Posterior cingulate gyrus (tissue), 11 donors: ENCODE measurements around the gene CACNB1.

Source experiments
- DNase-seq, 10 donors: peaks; one replicate each; pipeline versions ENCODE4 v3.0.0 to v3.0.0-alpha.2; 2020 to 2021; ENCODE audit warnings: mixed read lengths in 3 of 10
- intact Hi-C: fragments of 100-400 bp; cut with DNase I; formaldehyde crosslinking; loops from one replicate; pipeline ENCODE4 v1.15.1; 2023

CACNB1 gene

DNA sequence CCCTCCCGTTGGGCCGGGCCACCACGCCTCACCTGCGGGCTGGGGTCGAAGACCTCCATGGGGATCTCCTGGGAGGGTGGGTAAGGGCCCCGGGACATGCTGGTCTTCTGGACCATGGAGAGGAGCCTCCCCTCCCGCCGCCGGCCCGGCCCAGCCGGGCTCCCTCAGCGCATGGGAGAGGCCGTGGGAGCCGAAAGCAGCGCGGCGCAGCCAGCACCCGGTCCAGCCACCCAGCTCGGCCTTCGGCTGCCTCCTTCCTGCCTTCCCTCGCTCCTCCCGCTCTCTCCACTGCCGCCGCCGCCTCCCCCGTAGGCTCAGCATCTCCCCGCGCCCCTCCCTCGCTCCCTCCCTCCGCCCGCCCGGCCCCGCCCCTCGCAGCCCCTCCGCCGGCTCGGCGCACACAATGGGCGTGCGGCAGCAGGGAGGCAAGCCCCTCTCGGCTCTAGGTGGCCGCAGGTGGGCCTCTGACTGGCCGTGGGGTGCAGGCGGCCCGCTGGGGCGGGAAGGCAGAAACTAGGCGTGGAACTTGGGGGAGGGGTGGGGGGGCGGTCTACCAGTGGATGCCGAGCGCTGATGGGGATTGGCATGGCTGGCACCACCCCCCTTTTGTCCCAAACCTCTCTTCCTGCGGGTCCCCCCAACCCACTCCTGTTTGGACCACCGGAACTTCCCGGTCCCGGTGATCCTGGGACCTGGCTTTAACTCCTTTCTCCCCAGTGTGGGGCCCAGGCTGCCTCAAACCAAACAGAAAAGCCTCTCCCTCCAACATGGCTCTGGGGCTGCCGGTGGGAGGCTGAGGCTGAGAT lies at the start of gene CACNB1:
Gene CACNB1 (minus strand): TSS at position 290 of the 806 bp plus-strand sequence. CDS start 174 bp downstream, at position 116.
- intact Hi-C loops, result loop anchor here (5.0 kb wide), 1 partner anchor 45 kb away; the partner anchor contains the start of gene PLXDC1
- DNase-seq, result peak; percentile 60 to 97 (median 79)

DNA sequence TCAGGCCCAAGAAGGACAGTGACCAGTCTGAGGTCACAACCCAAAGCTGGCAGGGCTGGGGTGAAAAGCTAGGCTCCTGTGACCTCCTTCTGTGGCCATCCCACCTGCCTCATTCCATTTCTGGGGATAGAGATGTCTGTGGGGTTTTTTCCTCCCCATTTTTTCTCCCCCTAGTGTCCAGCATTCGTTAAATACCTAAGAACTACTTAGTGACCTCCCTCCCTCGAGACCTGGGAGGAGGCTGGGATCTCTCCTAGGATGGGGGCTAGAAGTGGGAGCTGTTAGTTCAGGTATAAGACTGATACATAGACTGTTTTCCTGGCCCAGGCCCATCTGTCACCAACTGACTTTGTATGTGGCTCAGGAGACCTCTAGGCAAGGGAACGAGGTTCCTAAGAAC lies 48.8 kb upstream of the CACNB1 start:
- no peak for DNase-seq
- intact Hi-C loops, result no loop called here

DNA sequence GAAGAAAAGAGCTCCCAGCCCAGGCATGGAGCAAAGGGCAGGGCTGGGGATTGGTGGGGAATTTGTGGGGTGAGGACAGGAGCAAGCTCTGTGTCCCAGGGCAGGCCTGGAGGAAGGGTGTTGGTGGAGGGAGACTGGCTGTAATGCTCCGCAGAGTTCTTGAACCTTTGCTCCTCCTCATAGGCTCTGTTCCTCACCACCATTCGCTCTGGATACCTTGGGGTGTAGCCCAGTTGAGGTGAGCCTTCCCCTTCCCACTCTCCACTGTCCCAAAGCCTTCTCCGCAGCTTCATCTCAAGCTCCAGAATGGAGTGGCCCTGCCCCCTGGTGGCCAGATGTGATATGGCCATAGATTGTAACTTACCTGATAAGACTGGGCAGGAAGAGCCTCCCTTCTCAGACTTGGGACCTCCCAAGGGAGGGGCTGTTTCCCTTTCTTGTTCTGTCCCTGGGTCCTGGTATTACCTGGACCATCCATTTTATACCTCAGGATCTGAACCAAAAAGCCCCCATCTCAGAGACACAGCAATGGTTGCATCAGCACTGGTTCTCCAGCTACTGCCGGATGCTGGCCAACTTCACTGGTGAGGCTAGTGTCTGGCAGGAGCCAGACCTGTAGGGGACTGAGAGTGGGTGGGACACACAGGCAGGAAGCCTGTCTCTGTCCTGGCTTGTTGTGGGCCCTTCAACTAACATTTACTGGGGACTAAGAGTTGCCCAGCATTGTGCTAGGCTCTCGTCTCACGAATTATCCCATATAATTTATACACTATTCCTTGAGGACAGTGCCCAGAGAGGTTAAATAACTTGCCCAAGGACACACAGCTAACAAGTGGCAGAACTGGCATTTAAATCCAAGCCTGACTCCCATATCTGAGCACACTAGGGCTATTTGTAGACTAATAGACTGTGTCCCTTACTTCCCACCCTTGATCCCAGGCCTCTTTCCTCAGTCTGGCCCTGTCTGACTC lies 47.4 kb upstream of the CACNB1 start:
- peak; percentile 76 to 98 (median 90) for DNase-seq
- intact Hi-C loops, result loop anchor here (5.0 kb wide), 1 partner anchor 38 kb away; no protein-coding TSS in a partner anchor

DNA sequence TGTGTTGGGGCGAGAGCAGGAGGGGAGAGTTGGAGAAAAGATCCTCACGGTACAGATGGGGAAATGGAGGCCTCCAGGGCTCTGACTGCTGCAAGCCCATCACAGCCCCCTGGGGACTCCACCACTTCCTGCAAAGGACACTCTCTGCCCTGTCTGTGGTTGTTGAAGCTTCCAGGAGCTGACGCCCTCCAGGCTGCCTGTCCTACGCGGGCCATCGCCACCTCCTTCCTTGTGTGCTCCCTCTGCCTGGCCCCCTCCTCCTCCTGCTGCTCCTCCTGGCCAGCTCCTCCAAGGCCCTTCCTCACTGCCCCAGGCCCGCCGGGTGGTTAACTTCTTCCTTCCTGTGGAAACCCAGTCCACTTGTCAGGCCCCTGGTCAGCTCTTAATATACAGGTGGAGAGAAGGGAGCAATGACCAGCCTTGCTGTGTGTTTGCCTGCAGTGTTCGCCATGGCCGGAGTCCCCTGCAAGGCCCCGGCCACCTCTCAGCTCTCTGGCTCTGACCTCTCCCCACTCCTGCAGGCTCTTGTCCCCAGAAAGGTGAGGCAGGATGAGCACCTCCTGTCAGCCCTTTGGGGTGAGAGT lies 46.6 kb upstream of the CACNB1 start:
- DNase-seq, result peak in 1 of 10 donors; percentile 76
- intact Hi-C loops, result loop anchor here (5.0 kb wide), 1 partner anchor 37 kb away; no protein-coding TSS in a partner anchor

DNA sequence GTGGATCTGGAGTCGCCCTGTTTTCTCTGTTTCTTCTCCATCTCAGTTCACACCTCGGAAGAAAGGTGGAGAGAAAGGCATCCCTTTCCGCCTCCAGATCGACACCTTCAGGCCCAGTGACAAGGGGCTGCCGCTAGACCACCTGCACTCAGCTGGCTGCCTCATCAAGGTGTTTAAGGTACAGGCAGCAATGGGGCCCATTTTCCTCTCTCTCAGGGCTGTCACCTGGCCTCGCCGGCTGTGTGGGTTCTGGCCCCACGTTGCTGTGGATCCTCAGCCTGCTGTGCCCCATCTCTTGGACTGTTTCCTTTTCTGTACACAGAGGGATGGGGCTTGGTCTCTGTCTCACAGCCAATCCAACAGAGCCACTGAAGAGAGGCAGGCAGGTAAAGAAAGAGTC lies 45.7 kb upstream of the CACNB1 start:
- DNase-seq, result peak in 2 of 10 donors; percentile 66 to 76
- intact Hi-C loops, result loop anchor here (5.0 kb wide), 1 partner anchor 36 kb away; no protein-coding TSS in a partner anchor

DNA sequence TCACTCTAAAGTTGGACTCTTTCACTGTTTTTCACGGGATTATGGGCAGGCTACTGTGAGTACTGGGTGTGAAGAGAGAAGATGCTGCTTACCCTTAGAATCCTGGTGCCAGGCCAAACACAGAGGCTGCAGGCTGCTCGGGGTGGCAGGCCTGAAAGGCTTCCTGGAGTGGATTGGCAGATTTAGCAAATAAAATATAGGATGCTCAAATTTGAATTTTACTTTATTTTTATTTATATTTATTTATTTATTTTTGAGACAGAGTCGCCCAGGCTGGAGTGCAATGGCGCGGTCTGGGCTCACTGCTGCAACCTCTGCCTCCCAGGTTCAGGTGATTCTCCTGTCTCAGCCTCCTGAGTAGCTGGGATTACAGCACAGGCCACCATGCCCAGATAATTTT lies 43.2 kb upstream of the CACNB1 start:
- DNase-seq, result no peak
- intact Hi-C loops, result loop anchor here (5.0 kb wide), 1 partner anchor 33 kb away; no protein-coding TSS in a partner anchor

DNA sequence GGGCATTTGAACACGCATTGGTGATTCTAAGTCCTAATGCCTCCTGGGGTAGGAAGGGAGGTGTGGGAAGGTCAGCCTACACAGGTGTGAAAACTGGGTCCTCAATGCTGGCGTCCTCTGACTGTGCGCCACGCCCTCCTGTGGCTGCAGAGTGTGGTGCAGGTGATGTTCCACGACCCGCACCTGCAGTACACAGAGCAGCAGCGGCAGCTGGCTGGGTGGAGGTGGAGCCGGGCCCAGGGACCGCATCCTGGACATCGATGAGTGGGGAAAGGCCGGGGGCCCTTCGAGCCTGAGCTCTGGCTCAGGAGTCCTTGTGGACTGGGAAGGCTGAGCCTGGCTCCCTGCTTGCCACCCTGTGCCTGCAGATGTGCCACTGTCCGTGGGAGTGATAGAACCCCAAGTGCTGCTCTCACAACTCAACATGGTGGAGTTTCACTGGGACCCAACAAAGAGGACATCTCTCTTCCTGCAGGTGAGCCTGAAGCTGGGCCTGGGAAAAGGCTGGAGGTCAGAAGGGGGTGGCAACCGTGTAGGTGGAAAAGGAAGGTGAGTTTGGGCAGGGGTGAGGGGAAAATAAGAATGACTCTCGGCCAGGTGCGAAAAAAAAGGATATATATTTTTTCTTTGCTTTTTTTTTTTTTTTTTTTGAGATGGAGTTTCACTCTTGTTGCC lies 42.3 kb upstream of the CACNB1 start:
- intact Hi-C loops, result loop anchor here (5.0 kb wide), 1 partner anchor 32 kb away; no protein-coding TSS in a partner anchor
- peak in 4 of 10 donors; percentile 34 to 92 (median 63) for DNase-seq

DNA sequence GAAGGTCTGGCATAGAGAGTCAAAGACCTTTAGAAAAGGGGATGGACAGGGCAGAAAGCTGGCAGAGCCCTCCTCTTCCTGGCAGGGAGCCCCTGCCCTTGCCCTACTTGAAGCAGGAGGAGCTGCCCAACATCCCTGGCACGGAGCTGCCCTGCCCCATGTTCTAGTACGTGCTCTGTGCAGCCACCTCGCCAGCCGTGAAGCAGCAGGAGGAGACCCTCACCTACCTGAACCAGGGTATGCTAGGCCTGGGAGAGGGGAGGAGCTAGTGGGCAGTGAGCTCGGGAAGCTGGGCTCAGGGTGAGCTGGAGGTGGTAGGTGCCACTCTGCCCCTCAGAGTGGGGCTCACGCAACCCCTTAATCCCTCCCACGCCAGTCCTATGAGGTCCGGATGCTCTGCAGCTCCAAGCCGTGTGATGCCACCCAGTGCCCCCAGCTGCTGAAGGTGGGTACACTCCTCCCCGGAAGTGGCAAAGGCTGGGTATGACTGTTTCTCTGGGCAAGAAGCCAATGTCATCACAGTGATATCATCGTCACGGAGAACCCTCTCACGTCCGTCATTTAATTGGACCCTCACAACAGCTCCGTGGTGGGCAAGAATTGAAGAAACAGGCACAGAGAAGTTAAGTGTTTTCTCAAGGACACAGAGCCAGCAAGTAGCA lies 41.0 kb upstream of the CACNB1 start:
- intact Hi-C loops, result no loop called here
- DNase-seq, result peak in 2 of 10 donors; percentile 66 to 75

DNA sequence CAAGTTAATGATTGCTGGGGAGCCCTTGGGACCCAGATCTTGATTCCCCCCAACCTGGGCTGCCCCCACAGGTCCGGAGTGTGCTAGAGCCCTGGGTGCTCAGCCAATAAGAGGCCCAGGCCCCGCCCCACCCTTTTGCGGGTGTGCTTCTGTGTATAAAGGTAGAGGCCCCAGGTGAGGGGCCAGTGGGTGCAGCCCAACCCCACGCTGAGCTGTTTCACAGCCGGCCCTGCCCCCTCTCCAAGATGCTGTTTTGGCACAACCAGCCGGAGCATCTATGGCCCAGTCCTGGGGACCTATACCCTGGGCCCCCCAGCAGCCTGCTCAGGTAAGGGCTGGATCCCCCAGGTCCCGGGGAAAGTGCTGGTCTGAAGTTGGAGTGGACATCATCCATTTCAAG lies 40.1 kb upstream of the CACNB1 start:
- peak in 1 of 10 donors; percentile 30 for DNase-seq
- intact Hi-C loops, result no loop called here

DNA sequence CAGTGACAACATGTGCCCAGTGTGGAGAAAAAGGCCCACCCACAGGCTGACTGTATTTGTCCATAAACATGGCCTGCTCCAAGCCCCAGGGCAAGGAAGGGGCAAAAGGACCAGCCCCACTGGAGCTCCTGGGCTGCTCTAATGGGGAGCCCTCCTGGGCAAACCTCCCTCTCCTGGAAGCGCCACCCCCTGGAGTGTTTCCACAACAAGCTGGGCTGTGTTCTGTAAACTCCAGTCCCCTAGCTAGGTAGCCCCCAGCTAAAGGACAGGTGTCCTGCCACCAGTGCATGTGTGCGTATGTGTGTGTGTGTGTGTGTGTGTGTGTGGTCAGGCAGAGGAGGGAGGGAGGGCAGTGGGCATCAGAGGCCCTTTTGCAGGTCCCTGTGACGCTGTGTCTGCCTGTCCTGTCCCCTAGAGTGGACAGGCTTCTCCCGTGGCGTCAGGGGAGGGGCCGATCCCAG lies 39.5 kb upstream of the CACNB1 start:
- intact Hi-C loops, result no loop called here
- DNase-seq, result peak in 1 of 10 donors; percentile 44

DNA sequence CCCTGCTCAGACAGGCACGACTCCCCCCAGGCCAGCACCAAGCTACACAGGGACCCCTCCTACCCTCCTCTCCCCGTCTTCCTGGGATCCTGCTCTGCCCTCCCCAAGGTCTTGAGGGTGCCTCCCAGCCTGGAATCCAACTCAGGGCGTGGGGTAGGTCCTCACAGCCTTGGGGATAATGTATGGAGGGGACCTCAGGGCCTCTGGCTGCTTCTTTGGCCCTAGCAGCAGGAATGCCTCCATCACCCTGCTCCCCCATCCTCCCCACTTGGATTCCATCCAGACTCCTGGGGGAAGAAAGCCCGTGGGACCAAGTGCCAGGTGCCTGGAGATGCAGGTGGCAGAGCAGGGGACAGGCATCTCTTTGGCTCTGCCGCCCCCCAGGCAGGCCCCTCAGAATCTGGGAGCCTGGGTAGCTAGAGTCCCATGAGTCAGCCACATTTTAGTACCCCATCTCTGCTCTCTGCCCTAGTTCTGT lies 39.0 kb upstream of the CACNB1 start:
- intact Hi-C loops, result no loop called here
- peak in 2 of 10 donors; percentile 33 to 36 for DNase-seq

DNA sequence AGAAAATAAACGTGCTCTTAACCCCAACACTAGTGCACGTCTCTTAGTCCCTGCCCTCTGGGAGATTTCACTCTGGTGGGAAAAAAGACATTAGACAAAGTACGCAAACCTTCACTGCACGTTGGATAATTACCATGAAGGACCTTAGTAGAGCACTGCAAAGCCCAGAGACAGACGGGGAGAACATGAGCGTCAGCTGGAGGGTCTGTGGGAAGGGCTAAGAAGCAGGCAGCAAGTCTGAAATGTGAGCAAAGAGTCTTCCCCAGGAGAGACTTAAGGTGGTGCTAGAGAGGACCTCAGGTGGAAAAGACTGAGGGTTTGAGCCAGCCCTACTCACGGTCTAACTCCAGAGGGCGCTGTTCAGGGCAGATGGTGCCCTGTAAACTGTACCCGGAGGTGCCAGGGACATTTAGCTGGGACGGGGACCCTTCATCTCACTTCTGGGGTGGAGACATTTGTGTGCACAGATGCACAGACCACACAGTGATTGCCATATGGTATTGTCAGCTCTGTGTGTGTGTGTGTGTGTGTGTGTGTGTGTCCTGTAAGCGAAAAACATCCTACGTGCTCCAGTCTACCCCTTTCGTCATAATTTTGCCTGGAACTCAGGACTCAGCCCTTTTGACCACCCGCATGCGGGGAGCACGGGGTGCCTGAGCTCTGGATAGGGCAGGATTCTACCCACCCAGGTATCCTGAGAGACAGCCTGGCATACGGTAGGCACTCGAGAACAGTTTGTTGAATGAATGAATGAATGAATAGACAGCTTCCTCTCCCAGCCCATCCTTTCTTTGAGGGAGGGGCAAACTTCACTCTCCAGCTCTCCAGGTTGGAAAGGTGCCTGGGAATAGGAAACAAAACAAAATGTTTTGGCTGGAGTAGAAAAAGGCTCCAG lies 38.3 kb upstream of the CACNB1 start:
- intact Hi-C loops, result no loop called here
- DNase-seq, result peak in 4 of 10 donors; percentile 29 to 87 (median 66)

DNA sequence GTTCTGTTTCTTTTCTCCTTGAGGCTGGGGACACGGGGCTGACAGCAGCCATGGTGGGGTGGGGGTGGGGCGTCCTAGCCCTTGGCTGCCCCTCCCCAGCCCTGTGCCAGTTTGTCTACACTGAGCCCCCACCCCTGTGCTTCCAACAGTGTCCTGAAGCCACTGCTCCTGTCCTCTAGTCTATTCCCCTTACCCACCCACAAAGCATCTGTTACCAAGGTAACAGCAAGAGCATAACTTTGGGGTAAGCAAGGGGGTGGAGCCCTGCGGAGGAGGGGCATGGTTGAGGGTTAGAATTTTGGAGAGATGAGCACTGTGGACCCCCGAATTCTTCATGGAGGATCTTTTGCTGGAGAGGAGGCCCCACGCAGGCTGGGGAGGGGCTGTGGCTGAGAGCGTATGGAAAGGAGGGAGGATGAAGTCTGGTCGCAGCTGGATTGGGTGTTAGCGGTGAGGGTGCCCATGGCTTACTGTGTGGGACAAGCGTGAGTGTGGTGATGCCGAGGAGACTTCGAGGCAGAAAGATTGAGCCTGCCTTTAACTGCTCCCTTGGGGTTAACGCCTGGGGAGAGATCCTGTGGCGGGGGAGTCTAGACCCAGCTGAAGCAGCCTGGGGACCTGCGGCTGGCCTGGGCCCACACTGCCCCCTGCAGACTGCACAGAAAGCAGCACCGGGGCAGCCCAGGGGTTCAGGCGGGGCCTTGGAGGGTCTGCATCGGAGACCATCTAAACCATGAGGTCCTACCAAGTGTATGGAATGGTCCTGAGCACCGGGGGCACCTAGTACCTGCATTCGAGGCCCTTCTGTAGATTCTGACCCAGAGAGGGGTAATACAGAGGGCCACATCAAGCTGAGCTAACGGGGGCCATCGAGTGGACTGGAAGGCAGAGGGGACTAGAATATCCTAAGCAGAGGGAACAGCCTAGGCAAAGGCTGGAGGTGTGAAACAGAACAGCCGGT lies 34.4 kb upstream of the CACNB1 start:
- intact Hi-C loops, result loop anchor here (2.0 kb wide), 1 partner anchor 249 kb away; no protein-coding TSS in a partner anchor
- peak in 7 of 10 donors; percentile 37 to 93 (median 58) for DNase-seq

DNA sequence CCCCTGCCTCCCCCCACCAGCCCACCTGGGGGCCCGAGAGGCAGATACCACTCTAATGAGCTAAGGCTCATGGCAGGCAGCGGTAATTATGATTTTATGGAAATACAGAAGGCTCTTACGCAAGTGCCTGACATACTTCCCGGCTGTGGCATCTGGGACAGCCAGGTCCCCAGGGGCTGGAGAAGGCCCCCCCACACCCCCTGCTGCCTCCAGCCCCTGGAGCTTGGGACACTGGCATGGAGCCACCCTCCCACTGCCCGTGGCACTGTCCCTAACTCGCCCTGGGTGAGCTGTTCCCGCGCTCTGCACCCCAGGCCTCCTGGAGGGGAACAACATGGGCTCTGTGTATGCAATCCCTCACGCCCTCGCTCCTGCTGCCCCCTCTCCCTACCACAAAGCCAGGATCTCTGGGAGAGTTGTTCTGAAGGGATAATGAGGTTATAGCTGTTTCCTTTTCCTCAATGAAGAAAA lies 33.7 kb upstream of the CACNB1 start:
- DNase-seq, result peak in 3 of 10 donors; percentile 62 to 70 (median 66)
- intact Hi-C loops, result no loop called here

DNA sequence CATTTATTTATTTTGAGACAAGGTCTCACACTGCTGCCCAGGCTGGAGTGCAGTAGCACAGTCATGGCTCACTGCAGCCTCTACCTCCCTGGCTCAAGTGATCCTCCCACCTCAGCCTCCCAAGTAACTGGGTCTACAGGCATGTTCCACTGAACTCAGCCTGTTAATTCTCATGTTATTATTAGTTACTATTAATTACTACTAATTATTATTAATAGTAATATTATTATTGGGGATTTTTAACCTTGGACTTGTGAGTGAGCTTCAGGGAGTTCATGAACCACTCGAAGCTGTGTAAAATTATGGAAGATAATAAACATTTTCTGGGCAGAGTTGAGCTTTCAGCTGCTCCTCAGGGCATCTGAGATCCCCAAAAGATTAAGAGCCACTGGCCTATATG lies 32.9 kb upstream of the CACNB1 start:
- peak in 3 of 10 donors; percentile 8 to 57 (median 39) for DNase-seq
- intact Hi-C loops, result no loop called here

DNA sequence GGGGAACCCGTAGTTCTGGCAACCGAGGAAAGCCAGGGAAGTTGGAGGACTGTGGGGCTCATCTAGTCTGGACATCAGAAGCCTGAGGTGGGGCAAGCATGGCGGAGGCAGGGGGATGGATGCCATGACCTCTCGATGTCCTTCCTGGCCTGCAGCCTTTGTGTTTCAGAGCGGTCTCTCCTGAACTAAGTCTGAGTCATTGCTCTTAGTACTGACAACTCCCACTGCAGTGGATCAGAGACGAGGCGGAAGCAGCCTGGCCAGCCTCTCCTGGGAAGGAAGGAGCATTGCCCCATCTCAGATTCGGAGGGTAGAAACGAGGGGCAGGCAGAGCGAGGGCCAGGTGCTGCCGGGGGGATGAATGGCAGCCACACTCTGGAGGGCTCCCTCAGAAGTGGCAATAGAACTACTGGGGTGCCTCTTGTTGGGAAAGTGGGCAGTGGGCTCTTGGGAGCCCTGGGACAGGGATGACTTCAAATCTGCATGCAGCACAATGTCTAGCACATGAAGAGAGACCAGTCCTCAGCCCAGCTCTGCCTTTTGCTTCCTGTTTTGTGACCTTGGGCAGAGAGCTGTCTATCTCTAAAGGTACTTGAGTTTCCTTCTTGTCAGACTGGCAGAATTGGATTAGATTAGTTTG lies 31.9 kb upstream of the CACNB1 start:
- intact Hi-C loops, result no loop called here
- peak in 3 of 10 donors; percentile 60 to 82 (median 69) for DNase-seq
